Neural cell (in vitro differentiated cells): ENCODE measurements around the gene PID1. TPM values are rescaled to one million over a fixed set of nuclear protein-coding genes. Genes with fewer than 3 reads are reported as not detected.

Experiments
- H2AFZ ChIP-seq: fragments of 200-600, 300-800 bp; sonication (generic), shearing (Covaris generic); 2 replicates; pipeline ENCODE4 v1.6.0; 2014; ENCODE audit warnings: low read depth, mild to moderate bottlenecking, antibody characterized with exemption, low read length, moderate library complexity
- H3F3A ChIP-seq: fragments of 200-600 bp; shearing (Covaris generic); 2 replicates; pipeline ENCODE4 v1.6.1; 2016; ENCODE audit warnings: mild to moderate bottlenecking, moderate library complexity, mixed read lengths, antibody characterized with exemption, low read length; ENCODE audit not compliant: insufficient read depth, poor library complexity, severe bottlenecking
- H3K27ac ChIP-seq: fragments of 200-600, 300-800 bp; sonication (generic), shearing (Covaris generic); 2 replicates; pipeline ENCODE4 v1.5.1; 2014; ENCODE audit warnings: mild to moderate bottlenecking, low read length, moderate library complexity
- H3K27me3 ChIP-seq: fragments of 300-800, 200-600 bp; sonication (generic), shearing (Covaris generic); 2 replicates; pipeline ENCODE4 v1.6.0; 2014; ENCODE audit warnings: mild to moderate bottlenecking, low read depth, low read length, moderate library complexity; ENCODE audit not compliant: insufficient read depth
- H3K36me3 ChIP-seq: fragments of 300-800, 200-600 bp; sonication (generic), shearing (Covaris generic); 2 replicates; pipeline ENCODE4 v1.5.1; 2014; ENCODE audit warnings: mild to moderate bottlenecking, antibody characterized with exemption, low read length, moderate library complexity; ENCODE audit not compliant: insufficient read depth
- H3K4me2 ChIP-seq: fragments of 300-800, 200-600 bp; sonication (generic), shearing (Covaris generic); 2 replicates; pipeline ENCODE4 v1.6.0; 2014; ENCODE audit warnings: mild to moderate bottlenecking, low read length
- H3K4me3 ChIP-seq: fragments of 300-800, 200-600 bp; sonication (generic), shearing (Covaris generic); 2 replicates; pipeline ENCODE4 v1.5.1; 2014; ENCODE audit warnings: mild to moderate bottlenecking, low read length, moderate library complexity
- H3K79me2 ChIP-seq: fragments of 200-600 bp; shearing (Covaris generic); replicated peaks from 2 replicates; pipeline ENCODE4 v1.6.0; 2014; ENCODE audit warnings: mild to moderate bottlenecking, low read length, moderate library complexity; ENCODE audit not compliant: insufficient read depth
- H3K9ac ChIP-seq: fragments of 300-800, 200-600 bp; sonication (generic), shearing (Covaris generic); 2 replicates; pipeline ENCODE4 v1.6.1; 2016; ENCODE audit warnings: mild to moderate bottlenecking, low read length, mixed read lengths
- H3K9me2 ChIP-seq: fragments of 200-600 bp; shearing (Covaris generic); 2 replicates; pipeline ENCODE4 v1.6.1; 2016; ENCODE audit warnings: mild to moderate bottlenecking, low read length, mixed read lengths; ENCODE audit not compliant: insufficient read depth
- H3K9me3 ChIP-seq: fragments of 200-600, 300-800 bp; sonication (generic), shearing (Covaris generic); 2 replicates; pipeline ENCODE4 v1.6.1; 2016; ENCODE audit warnings: mild to moderate bottlenecking, mixed run types, low read length, moderate library complexity, mixed read lengths
- H4K20me1 ChIP-seq: fragments of 200-600 bp; shearing (Covaris generic); 2 replicates; pipeline ENCODE4 v1.6.1; 2016; ENCODE audit warnings: mild to moderate bottlenecking, mixed run types; ENCODE audit not compliant: insufficient read depth
- CTCF ChIP-seq: fragments of 450-650 bp; IDR thresholded peaks from 2 replicates; pipeline ENCODE4 v1.5.1; 2014; ENCODE audit warnings: antibody characterized with exemption, mild to moderate bottlenecking, moderate library complexity; ENCODE audit not compliant: poor library complexity, severe bottlenecking
- EP300 ChIP-seq: fragments of 450-650 bp; conservative IDR thresholded peaks from 2 replicates; pipeline ENCODE4 v1.6.1; 2014; ENCODE audit warnings: antibody characterized with exemption, mild to moderate bottlenecking, moderate library complexity; ENCODE audit not compliant: poor library complexity, severe bottlenecking
- EZH2 ChIP-seq: fragments of 200-600, 300-800 bp; shearing (Covaris generic), sonication (generic); IDR thresholded peaks from 2 replicates; pipeline ENCODE4 v1.6.1; 2014; ENCODE audit warnings: antibody characterized with exemption, low read length, borderline replicate concordance, mild to moderate bottlenecking; ENCODE audit not compliant: insufficient read depth, poor library complexity, severe bottlenecking
- MXI1 ChIP-seq: fragments of 450-650 bp; conservative IDR thresholded peaks from 2 replicates; pipeline ENCODE4 v1.6.1; 2014; ENCODE audit warnings: antibody characterized with exemption, mild to moderate bottlenecking; ENCODE audit not compliant: poor library complexity, severe bottlenecking
- POLR2AphosphoS5 ChIP-seq: IDR thresholded peaks from 2 replicates; pipeline ENCODE4 v1.6.1; 2012
- RAD21 ChIP-seq: fragments of 450-650 bp; conservative IDR thresholded peaks from 2 replicates; pipeline ENCODE4 v1.6.1; 2014; ENCODE audit warnings: antibody characterized with exemption, mild to moderate bottlenecking, moderate library complexity
- REST ChIP-seq: IDR thresholded peaks from 2 replicates; pipeline ENCODE4 v1.6.1; 2012; ENCODE audit warnings: borderline replicate concordance
- SMC3 ChIP-seq: fragments of 450-650 bp; conservative IDR thresholded peaks from 2 replicates; pipeline ENCODE4 v1.6.1; 2014; ENCODE audit warnings: antibody characterized with exemption, mild to moderate bottlenecking, moderate library complexity; ENCODE audit not compliant: poor library complexity
- TAF1 ChIP-seq: IDR thresholded peaks from 2 replicates; pipeline ENCODE4 v1.6.1; 2012; ENCODE audit warnings: low read depth
- polyA plus RNA-seq: library from polyadenylated mRNA; depleted of rRNA; stranded (reverse); fragments of >200 nt; gene quantifications from 2 replicates; pipeline ENCODE4 v1.2.3, GENCODE V29; 2014

PID1 gene
- polyA plus RNA-seq, 1 donor from 2014 or later: 11.0 TPM

- Histone ChIP-seq H3K79me2 (no peaks in the 10 kb centered on the region), H3K27ac (no peak overlapping the region), H2AFZ (no peak overlapping the region), H3K4me2 (no peak overlapping the region), H3K9me2 (no peaks in the 10 kb centered on the region), H3F3A (peaks cover 5% of the 10 kb centered on the region), H3K4me3 (no peak overlapping the region), H4K20me1 (no peaks in the 10 kb centered on the region), H3K36me3 (no peaks in the 10 kb centered on the region), H3K9ac (no peak overlapping the region), H3K9me3 (no peaks in the 10 kb centered on the region), H3K27me3 (no peaks in the 10 kb centered on the region)
- TF ChIP-seq RAD21: peak; percentile 86
- TF ChIP-seq CTCF: peak; percentile 80
- TF ChIP-seq POLR2AphosphoS5: no peak
- peak; percentile 81 for TF ChIP-seq SMC3
- TF ChIP-seq MXI1: no peak
Observed at GRCh38 chr2:229133155-229133772, 137.8 kb downstream of the PID1 start.

- no peak for TF ChIP-seq SMC3
- TF ChIP-seq MXI1: no peak
- no peak for TF ChIP-seq REST
- no peak for TF ChIP-seq EP300
- no peak for TF ChIP-seq CTCF
- TF ChIP-seq RAD21: no peak
- no peak for TF ChIP-seq POLR2AphosphoS5
- no peak for TF ChIP-seq TAF1
- TF ChIP-seq EZH2: no peak
- H3F3A ChIP-seq: peaks cover 5% of the 10 kb centered on the region
- no peak overlapping the region for H3K9ac ChIP-seq
- no peak overlapping the region for H3K27ac ChIP-seq
- H4K20me1 ChIP-seq: no peaks in the 10 kb centered on the region
- no peak overlapping the region for H2AFZ ChIP-seq
- no peak overlapping the region for H3K4me3 ChIP-seq
- H3K9me2 ChIP-seq: no peaks in the 10 kb centered on the region
- no peaks in the 10 kb centered on the region for H3K36me3 ChIP-seq
- no peaks in the 10 kb centered on the region for H3K79me2 ChIP-seq
- H3K27me3 ChIP-seq: no peaks in the 10 kb centered on the region
- no peaks in the 10 kb centered on the region for H3K9me3 ChIP-seq
- H3K4me2 ChIP-seq: no peak overlapping the region
Observed at GRCh38 chr2:229132236-229132635, 138.9 kb downstream of the PID1 start.
